Activated CD8-positive, alpha-beta memory T cell treated with anti-CD3 and anti-CD28 coated beads for 48 hours (primary cell): ENCODE results near the gene SOX14.

ENCODE experiments used
- DNase-seq, 3 experiments: peaks; one replicate each; pipeline ENCODE4 v3.0.0-alpha.2; 2020; ENCODE audit warnings: low read depth in 2 of 3, low spot score in 2 of 3

The SOX14 gene

DNA sequence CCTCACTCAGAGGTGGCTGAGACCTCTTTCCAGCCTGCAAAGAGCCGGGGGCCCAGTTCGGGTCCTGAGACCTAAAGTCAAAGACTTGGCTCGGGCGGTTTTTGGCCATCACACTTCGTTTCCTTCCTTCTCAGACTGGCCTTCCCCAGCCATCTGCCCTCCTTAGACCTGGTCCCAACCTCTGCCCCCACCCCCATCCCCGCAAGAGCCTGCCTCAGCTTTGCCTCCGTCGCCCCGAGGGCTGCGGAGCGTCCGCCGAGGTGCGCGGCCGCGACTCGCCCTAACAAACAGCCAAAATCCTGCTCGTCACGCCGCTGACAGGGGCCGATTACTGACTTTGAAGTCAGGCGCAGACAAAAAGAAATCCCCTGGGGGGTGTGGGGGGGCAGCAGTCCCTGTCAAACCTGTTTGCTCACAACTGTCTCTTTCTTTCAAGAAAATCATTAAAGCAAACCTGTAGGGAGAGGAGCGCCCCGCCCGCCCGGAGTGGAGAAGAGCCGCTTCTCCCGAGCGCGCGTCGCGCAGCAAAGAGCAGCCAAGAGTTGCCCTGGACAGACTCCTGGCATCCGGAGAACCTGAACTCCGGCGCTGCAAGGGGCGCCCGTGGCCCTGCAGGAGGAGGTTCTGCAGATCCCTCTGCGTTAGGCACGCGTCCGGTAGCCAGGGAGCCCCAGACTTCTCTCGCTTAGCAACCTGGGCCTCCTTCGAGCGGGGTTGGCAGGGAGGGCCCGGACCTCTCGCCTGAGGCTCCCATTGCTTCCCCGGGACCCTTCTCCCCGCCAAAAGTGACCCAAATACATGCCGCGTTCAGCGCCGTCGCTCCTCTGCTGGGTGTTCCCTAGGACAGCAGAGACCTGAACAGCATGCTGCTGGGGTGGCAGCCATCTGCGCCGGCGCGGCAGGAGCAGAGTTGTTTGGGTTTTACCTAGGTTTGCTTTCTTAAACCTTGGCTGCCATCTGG lies 4.5 kb downstream of the SOX14 start:
- no peak for DNase-seq

DNA sequence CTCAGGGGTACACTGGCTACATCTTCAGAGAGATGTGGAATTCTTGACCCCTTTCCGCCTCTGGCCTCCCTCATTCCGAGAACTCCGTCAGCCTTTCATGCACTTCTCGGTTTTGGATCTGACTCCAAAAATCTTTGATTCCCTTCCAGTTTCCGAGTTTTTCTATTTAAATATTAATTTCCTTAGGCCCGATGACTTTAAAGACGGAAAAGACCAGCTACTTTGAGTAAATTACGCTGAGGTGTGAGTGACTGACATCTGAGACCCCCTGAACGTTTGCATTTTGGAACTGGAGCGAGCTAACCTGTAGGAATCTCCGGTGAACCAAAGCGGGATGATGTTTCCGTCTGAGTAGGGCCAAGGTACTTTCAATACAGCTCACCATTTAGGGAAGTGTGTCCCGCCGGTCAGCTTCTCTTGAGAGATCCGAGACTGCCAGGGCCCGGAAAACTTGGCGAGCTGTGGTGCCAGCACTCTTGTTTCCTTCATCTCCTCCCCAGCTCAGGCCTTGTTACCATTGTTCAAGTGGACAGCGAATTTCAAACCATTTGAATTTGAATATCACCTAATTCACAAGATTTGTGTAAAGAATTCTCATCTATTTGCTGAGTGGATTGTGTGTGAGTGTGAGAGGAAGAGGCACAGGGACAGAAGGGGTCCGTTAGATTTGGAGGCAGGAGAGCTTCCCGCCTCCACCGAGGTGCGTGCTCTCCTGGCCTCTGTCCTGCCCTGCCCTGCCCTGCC lies 5.4 kb downstream of the SOX14 start:
- no peak for DNase-seq

DNA sequence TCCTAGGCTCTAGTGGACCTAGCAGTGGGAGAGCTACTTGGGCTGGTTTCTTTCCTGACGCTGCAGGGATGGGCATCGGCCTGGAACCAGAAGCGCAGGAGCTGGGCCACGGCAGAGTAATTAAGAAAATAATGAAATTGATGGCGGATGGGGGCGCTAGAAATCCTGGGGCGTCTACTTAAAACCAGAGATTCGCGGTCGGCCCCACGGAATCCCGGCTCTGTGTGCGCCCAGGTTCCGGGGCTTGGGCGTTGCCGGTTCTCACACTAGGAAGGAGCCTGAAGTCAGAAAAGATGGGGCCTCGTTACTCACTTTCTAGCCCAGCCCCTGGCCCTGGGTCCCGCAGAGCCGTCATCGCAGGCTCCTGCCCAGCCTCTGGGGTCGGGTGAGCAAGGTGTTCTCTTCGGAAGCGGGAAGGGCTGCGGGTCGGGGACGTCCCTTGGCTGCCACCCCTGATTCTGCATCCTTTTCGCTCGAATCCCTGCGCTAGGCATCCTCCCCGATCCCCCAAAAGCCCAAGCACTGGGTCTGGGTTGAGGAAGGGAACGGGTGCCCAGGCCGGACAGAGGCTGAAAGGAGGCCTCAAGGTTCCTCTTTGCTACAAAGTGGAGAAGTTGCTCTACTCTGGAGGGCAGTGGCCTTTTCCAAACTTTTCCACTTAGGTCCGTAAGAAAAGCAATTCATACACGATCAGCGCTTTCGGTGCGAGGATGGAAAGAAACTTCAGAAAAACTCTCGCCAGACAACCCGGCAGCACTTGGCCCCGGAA lies 6.1 kb downstream of the SOX14 start:
- no peak for DNase-seq

- no peak for DNase-seq
Measured at GRCh38 chr3:137770835-137771399, 6.8 kb downstream of the SOX14 start.

GRCh38 chr3:137771401-137772213 lies 7.5 kb downstream of the SOX14 start:
- no peak for DNase-seq

- DNase-seq, result no peak
Measured at GRCh38 chr3:137772214-137772955, 8.3 kb downstream of the SOX14 start.

GRCh38 chr3:137778941-137779340 lies 14.8 kb downstream of the SOX14 start:
- DNase-seq, result no peak

DNA sequence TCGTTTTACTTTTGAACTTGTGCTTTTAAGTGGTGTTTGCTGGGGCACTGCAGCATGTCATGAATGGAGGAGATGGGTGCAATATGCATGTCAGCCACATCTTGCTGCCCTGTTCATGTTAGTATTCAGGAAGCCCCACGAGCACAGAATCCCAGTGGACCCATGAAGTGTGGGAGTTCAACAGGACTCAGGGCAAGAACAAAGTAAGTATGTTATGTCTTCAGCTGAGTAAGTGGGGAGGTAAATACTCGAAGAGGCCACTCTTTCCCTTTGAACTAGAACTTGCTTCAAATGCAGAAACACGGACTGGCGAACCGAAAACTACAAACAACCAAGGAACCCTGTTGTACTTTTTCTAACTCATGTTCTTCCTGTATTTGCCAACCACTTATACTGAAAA lies 23.4 kb downstream of the SOX14 start:
- no peak for DNase-seq

- DNase-seq, result no peak
Measured at GRCh38 chr3:137789236-137789635, 25.1 kb downstream of the SOX14 start.

DNA sequence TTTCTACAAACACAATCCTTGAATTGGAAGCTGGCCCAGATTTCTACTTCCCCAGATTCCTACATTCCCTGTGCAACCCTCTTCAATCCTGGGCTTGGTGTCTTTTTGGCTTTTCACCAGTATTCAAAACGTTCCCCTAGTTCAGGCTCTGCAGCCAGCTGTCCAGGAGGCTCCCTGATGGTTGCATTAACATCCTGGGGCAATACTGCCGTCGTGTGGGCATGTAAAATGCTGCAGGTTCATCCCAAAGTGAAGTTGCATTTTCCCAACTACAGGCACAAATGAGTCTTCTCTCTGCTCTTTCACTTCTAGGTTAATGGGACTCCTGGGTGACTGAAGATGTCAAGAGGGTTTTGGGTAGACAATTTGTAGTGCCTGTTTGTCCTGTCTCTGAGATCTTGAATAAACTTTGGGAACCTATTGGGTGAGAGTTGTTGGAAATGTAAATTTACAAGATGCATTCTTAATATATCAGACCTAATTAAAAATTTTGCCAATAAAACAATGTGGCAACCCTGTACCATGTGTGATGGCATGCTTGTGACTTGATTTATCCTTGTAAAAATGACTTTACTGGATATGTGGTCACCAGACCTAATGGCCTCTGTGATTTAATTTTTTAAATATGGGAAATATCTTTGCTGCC lies 28.6 kb downstream of the SOX14 start:
- no peak for DNase-seq

DNA sequence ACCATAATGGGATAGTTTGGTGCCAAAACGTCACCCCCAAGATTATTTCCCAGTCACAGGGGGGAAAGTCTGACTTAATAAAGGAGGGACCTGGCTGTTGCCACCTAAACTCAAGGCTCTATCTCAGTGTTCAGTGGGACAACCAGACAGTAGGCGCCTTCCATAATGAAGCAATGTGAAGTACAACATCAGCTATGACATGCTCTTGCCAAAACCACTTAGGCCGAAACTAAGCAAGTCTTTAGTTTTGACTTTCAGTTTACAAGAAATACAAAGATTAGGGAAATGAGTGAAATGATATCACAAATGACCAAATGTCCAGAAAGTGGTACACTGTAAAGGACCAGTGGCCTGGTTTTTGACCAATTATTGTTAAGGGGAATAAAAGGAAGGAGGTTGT lies 32.9 kb downstream of the SOX14 start:
- DNase-seq, result no peak

DNA sequence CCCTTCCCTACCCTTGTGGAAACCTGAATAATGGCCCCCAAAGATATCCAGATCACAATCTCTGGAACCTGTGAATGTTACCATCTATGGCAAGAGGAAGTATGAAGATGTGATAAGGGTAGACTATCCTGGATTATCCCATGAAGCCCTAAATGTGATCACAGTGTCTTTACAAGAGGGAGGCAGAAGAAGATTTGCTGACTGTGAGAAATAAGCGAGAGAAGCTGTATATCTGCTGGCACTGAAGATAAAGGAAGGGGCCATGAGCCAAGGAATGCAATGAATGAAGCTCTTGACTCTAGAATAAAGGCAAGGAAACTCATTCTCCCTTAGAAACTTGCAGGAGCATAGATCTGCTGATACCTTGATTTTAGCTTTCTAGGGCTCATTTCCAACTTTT lies 39.1 kb downstream of the SOX14 start:
- DNase-seq, result no peak

GRCh38 chr3:137807998-137808397 lies 43.9 kb downstream of the SOX14 start:
- DNase-seq, result no peak

DNA sequence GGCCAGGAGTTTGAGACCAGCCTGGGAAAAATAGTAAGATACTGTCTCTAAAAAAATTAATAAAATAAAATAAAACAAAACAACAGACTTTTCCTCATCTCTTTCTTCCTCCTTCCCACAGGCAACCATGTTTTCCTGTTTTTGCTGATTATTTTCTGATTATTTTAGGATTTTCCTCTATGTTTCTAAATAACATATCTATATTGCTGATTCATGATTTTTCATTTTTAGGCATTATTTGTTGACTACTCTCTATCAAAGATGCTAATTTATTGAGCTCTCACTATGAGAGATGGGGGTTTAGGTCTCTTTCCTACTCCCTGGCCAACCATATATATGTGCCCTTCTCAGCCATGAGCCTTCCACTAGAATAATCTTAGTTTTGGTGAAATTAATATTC lies 45.4 kb downstream of the SOX14 start:
- DNase-seq, result no peak

DNA sequence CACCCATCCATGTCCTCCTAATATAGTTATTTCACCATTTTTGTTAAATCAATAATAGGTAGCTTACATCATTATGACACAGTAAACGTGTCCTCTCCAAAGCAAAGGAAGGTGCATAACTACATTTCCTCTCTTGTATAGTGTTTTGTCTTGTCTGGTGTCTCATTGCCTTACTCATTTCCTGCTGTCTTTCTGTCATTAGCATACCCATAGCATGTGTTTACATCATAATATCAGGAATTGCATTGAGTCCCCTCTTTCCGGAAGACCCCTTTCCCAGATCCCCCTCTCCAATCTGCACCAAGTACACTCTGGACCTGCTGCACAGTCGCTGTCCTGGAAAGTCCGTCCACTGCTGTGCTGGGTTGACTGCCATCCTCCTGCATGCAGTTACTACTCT lies 47.9 kb downstream of the SOX14 start:
- DNase-seq, result no peak

DNA sequence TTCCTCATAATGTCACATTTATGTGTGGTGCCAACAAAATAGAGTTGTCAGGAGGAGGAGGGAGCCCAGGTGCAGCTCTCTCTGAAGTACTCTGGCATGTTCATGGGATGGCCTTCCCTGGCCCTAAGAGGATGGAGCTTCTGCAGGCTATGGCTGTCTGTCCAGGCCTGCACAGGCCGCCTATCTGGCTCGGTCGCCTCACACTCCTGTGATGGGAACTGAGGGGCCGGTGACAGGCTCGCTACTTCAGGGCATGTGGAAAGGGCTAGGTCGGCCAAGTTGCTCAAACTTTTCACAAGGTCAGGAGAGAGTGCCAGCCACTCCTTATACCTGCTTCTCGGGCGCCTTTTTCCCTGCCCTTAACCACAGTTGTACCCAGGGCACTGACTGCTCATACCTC lies 51.1 kb downstream of the SOX14 start:
- DNase-seq, result no peak
